BE2C (cell line): ENCODE measurements around the gene HECTD4.

ENCODE experiments used
- DNase-seq: peaks from one replicate; pipeline ENCODE4 v3.0.0-alpha.2; 2020
- H3K27me3 ChIP-seq: fragments of 250-450 bp; sonication (Bioruptor Pico); 2 replicates; pipeline ENCODE4 v1.5.1; 2020; ENCODE audit warnings: mild to moderate bottlenecking
- H3K36me3 ChIP-seq: fragments of 250-450 bp; sonication (Bioruptor Pico); 2 replicates; pipeline ENCODE4 v1.5.1; 2020; ENCODE audit warnings: mild to moderate bottlenecking
- H3K4me1 ChIP-seq: fragments of 250-450 bp; sonication (Bioruptor Pico); 2 replicates; pipeline ENCODE4 v1.5.1; 2020
- H3K4me3 ChIP-seq: 2 replicates; pipeline ENCODE4 v1.5.1; 2011; ENCODE audit warnings: low read depth, low read length
- H3K9me3 ChIP-seq: fragments of 250-450 bp; sonication (Bioruptor Pico); 2 replicates; pipeline ENCODE4 v1.5.1; 2020
- CTCF ChIP-seq: IDR thresholded peaks from 2 replicates; pipeline ENCODE4 v1.5.1; 2012; ENCODE audit warnings: mild to moderate bottlenecking, low read depth, low read length

The HECTD4 gene

GRCh38 chr12:112179916-112180315, 202.3 kb downstream of the HECTD4 start:
- Histone ChIP-seq H3K4me1 (peaks cover 4% of the 10 kb centered on the region; the same call in 1 of the 2 replicates), H3K9me3 (no peaks in the 10 kb centered on the region), H3K4me3 (no peak overlapping the region), H3K27me3 (no peaks in the 10 kb centered on the region), H3K36me3 (peaks cover 53% of the 10 kb centered on the region)
- no peak for DNase-seq
- no peak for TF ChIP-seq CTCF

- DNase-seq = no peak
- no peak for TF ChIP-seq CTCF
- peaks cover 4% of the 10 kb centered on the region; the same call in 1 of the 2 replicates for H3K4me1 ChIP-seq
- no peak overlapping the region for H3K4me3 ChIP-seq
- H3K36me3 ChIP-seq = peaks cover 52% of the 10 kb centered on the region
- H3K9me3 ChIP-seq = no peaks in the 10 kb centered on the region
- H3K27me3 ChIP-seq = no peaks in the 10 kb centered on the region
Observed at GRCh38 chr12:112179341-112179740, 202.9 kb downstream of the HECTD4 start.

- TF ChIP-seq CTCF = no peak
- Histone ChIP-seq H3K4me3 (no peak overlapping the region), H3K36me3 (peaks cover 47% of the 10 kb centered on the region), H3K27me3 (no peaks in the 10 kb centered on the region), H3K4me1 (peaks cover 4% of the 10 kb centered on the region; the same call in 1 of the 2 replicates), H3K9me3 (no peaks in the 10 kb centered on the region)
- no peak for DNase-seq
Observed at GRCh38 chr12:112178796-112179195, 203.4 kb downstream of the HECTD4 start.

- no peaks in the 10 kb centered on the region for H3K9me3 ChIP-seq
- peaks cover 42% of the 10 kb centered on the region for H3K36me3 ChIP-seq
- H3K27me3 ChIP-seq = no peaks in the 10 kb centered on the region
- no peaks in the 10 kb centered on the region for H3K4me1 ChIP-seq
- DNase-seq = no peak
- TF ChIP-seq CTCF = no peak
- H3K4me3 ChIP-seq = no peak overlapping the region
Observed at GRCh38 chr12:112176321-112177010, 205.8 kb downstream of the HECTD4 start.

- Histone ChIP-seq H3K4me1 (no peaks in the 10 kb centered on the region), H3K36me3 (peaks cover 49% of the 10 kb centered on the region), H3K9me3 (no peaks in the 10 kb centered on the region), H3K27me3 (no peaks in the 10 kb centered on the region), H3K4me3 (no peak overlapping the region)
- no peak for DNase-seq
- TF ChIP-seq CTCF = no peak
Observed at GRCh38 chr12:112175361-112176155, 206.7 kb downstream of the HECTD4 start.
